CMK (cell line): ENCODE results near the gene PRKAG2.
"Not testable (repeated sequence)": the region's sequence is repeated elsewhere in the genome, so short reads cannot be mapped to it uniquely, and the experiment has no call there.

Experiments used
- DNase-seq: peaks from one replicate; pipeline ENCODE4 v3.0.0-alpha.2; 2010; ENCODE audit warnings: low read depth

Gene PRKAG2

DNA sequence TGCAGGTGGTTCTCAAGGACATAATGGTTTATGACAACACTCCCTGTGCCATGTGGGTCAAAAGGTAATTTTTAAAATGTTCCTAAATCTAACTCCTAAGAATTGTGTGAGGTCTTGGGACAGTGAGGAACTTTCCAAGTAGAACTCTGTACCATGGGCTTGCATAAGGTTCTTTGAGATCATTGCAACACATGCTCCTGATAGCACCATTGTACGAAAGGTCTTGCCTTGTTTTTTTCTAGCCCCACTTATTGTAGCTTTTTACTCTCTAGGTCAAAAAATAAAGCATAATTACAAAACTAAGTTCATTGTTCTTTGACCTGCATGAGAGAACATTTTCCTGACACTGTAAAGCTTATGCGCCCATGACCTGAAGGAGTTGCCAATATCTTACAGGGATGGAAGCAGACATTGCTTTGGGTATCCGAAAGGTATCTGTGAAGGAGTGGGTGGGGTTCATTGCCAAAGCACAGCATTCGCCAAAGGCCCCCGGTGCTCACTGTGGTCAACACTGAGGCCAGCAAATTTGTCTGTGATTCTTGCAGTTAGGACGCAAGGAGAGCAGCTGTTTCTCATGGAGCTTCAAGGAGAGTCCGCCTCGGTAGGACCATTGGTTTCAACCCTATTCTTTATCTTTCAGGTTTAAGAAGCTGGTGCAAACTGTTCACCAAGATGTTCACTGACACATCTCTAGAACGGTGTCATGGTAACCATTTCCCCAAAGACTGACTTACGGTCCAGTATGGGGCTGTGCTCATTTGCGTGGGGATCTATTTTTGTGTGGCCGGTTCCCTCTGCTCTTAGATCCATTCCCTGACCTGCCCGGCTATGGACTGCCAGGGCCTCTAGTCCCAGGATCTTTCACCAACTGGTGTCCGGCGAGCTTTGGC, 7.6 kb upstream of the PRKAG2 start:
- no peak for DNase-seq

DNA sequence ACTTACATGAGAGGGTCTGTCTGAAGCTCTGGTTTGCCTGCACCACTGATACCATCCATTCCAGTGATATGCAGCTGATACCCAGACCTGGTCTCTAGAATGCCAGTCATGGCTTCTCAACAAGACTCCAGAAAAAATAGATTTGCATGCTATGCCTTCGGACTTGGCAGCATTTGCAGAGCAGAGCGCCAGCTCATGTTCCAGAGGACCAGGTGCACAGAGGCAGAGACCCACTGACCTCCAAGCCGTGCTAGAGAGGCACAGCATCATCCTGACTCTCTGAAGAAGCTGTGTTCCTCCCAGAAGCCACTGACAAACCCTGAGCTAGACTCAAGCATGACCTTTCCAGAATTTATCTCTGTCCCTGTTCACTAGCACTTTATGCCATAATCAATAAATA, 6.9 kb upstream of the PRKAG2 start:
- DNase-seq = no peak

- no peak for DNase-seq
These were observed 5.8 kb upstream of the PRKAG2 start for GRCh38 chr7:151882734-151883133.

DNA sequence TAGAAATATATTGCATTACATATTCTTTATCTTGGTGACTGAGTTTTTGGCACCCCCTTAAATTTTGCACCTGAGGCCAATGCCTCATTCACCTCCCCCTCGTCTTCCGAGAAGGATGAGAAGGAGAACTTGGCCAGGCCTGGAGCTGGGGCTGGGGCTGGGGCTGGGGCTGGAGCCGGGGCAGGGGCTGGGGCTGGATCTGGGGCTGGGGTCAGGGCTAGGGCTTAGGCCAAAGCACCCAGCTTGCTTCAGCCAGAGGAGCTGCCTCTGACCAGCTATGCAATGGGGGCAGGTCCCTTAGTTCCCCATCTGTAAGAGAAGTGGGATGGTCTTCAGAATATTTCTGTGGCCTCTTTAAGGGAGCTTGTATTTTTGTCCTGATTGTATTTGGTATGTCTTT, 3.8 kb upstream of the PRKAG2 start:
- DNase-seq = no peak

DNA sequence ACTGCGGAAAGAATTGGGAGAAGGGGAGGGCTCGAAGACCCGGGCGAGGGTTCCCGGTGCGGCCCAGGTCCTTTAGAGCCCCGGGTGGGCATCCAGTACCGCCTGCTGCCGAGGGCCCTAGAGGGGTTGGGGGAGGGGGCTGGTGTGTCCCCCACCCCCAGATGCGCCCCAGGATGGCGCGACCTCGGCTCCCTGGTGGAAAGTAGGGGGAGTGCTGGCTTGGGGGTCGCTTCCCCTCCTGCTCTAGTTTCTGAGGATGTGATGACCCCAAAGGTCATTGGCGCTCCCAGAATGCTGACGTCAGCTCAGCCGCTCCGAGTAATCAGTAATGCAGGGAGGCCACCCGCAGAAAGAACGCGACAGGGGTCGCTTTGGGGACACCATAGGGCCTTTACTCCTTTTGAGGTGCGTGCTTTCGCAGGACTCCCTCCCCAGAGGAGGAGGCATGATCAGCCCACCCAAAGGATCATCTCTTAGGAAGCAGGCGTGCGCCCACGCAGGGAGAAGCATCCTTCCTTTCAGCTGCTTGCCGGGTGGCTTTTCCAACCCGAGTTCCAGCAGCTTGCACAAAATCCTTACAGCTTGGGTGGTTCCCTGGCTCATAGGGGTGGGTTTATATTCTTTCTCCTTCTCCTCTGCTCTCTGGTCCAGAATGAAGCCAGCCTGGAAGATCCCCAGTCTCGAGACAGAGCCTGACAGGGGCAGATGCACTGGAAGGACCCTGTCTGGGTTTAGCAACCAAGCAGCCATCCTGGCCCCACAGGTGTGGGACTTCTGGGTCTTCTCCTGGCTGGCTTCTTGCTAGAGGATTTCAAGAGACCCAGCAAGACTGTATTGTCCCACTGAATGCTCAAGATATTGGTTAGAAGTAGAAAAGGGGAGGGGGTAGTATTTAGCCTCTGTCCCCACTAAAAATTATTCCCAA, 1.3 kb upstream of the PRKAG2 start:
- DNase-seq = no peak

DNA sequence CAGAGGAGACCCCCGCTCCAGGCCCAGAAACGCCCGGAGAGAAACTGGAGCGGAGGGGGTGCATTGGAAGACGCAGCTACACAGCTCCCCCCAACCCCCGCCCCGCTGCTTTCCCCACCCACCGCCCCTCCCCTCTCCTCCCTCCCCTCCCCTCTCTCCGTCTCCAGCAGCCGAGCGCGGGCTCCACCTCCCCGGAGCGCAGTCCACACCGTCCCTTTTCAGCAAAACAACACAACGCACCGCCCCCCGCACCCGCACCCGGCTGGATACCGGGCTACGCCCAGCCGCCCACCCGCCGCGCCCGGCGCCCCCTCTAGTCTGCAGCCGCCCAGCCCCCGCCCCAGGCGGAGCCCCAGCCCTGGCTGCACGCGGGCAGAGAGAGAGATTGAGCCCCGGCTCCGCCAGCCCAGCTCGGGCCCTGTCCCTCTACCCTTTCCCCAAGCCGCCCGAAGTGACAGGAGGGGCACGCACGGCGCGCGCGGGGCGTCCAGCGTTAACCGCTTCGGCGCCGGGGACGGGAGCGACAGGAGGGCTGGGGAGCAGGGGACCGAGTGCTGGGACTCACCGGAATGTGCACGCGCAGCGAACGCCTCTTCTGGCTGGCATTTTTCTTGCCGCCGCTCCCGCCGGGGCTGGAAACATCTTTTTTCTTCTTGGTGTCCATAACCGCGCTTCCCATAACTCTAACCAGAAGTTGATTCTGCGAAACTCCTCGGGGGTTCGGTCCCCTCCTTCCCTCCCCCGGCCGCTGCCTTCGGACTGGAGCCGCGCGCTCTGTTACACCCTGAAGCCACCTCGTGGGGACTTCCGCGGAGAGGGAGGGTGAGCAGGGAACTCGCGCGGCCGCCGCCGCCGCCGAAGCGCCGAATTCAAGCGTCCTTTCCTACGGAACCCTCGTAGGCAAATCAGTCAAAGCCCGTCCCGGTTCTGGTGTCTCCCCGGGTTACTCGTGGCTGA, 695 bp downstream of the PRKAG2 start:
- DNase-seq = no peak

DNA sequence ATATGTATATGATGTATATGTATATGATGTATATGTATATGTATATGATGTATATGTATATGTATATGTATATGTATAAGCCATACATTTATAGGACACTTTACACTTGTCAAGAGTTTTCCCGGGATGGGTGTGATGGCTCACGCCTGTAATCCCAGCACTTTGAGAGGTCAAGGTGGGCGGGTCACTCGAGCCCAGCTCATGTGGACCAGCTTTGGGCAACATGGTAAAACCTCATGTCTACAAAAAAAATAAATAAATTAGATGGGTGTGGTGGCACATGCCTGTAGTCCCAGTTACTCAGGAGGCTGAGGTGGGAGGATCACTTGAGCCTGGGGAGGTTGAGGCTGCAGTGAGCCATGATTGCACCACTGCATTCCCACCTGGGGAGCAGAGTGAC, 2.4 kb downstream of the PRKAG2 start:
- not testable (repeated sequence) for DNase-seq

DNA sequence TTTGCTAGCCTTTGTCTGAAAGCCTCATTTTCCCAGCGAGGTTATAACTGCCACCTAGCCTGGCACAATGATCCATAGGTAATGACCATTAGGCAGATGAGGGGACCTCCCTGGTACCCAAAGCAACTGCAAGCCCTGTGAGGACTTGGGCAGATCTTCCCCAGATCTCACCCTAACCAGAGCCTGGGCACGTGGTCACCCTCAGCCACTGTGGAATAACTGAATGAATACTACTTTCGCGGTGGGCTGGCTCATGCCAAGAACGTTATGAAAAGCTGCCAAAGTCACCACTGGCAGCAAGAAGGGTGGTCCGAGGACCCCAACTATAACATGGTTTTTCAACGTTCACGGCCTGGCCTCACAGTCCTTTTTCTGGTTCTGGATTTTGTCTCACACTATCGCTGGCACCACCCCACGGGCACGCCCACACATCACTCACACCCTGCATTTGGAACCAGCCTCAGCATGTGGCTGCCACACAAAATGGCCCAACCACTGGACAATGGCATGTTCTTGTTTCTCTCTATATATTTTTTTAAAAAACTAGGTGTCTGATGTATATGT, 3.4 kb downstream of the PRKAG2 start:
- no peak for DNase-seq

DNA sequence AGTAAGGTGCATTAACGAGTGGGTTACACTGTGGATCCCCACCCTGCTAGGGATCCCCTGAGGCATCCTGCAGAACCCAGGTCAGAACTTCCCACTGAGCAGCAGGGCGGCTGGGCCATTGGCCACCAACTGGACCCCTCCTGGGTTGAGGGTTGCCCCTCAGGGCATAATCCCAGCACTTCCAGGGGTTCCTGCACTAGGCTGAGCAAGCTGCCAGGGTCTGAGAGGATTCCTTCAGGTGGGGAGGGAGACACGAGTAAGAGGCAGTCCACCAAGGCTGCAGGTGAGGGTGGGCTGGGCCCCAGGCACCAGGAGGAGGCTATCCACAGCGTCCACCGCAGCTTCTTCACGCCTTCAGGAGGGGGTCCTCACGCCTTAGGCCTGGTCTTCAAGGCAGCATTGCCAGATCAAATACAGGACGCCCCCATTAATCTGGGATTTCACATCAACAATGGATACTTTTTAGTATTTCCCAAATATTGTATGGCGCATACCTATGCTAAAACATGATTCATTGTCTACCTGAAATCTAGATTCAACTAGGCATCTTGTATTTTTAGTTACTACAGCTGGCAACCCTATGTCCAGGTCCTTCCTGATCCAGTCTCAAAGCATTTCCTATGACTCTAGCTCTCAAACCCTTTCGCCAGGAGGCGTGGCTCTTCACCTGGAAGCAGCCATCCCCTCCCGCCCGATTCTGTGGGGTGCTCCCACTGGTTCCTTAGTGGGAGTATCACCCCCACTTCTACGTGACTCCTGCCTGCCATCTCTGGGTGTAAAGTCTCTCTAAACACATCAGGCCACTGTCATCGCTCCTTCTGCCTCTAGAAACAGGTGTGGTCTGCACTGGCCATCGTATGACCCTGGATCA, 4.1 kb downstream of the PRKAG2 start:
- no peak for DNase-seq

DNA sequence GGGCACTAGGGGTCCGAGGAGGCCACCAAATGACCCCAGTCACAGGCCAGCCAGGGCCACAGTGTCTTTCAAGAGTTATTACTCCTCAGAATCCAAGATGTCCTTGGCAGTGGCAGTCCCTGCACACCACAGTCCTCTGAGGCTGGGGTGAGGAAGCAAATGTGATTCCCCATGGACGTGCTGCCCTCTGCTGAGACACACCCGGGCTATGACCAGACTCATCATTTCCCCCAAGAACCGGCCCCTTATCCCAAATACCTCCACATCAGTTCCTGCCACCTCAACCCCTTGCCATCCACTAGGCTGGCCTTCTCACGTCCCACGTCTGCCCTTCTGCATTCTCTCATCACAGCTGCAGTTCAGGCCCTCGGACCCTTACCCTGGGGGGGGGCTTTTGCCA, 5.0 kb downstream of the PRKAG2 start:
- DNase-seq = no peak

- DNase-seq = no peak
These were observed 5.7 kb downstream of the PRKAG2 start for GRCh38 chr7:151871189-151871735.

DNA sequence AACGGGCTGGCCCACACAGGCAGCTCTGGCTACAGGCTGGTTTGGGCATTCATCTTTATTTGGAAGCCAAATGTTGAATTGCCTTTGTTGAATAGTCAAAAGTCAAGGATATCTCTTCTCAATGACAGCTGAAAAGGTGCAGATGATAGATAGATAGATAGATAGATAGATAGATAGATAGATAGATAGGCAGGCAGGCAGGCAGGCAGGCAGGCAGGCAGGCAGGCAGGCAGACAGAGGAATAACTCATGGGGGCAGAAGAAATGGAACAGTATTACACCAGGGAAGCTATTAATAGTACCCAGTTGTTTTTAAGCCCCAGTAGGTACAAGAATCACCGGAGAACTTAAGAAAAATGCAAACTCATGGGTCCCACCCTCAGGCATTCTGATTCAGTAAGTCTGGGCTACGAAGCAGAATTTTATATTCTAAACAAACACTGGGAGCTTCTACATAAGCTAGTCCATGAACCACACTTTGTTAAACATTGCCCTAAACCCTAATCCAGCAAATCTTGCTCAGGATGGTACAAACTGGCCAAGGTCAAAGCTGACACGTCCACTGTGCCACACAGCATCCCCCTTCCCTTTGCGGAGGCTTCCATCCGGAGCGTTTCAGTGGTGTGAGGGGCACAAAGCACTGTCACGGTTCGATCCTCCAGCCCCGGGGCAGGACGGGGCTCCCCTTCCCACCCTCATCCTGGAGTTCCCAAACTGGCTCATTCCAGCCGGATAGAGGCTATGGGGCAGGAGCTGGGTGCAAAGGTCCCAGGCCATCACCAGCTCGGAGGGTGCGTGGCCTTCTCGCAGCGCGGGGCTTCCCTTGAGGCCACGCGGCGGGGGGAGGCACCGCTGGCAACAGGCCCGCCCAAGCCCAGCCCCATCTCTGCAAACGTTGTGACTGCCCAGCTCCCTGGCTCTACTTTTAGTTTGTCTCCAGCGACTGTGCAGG, 6.7 kb downstream of the PRKAG2 start:
- DNase-seq = no peak

DNA sequence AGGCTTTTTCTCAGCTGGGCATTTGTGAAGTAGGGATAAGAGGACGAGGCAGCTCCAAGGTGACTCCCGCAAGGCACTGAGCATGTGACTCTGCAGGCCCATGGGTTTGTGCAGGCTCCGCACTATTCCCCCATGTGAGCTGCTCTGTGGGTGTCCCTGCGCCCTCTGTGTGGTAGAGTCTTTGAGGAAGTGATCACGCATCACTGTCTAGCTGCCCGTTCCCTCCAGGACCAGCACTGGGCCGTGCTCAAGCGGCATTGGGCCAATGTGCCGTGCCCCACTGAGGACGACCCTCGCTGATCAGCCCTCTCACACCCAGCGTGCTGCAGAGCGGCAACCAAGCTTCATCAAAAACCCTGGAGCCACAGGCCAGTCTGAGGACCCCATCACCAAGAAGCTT, 7.5 kb downstream of the PRKAG2 start:
- no peak for DNase-seq

DNA sequence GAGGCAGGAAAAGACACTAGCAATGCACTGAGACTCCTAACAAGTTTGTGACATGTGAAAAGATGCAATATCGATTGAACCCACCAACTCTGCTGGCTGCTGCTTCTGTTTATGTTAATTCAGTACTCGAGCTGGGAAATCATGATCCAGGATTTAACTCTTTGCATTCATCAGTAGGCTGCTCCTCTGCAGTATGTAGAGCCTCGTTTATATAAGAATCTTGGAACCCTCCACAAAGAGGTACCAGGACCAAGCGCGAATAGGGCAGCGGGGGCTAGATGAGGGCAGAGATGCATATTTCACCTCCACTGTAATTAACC, 7.8 kb downstream of the PRKAG2 start:
- no peak for DNase-seq

- DNase-seq = no peak
These were observed 8.4 kb downstream of the PRKAG2 start for GRCh38 chr7:151868396-151869108.

DNA sequence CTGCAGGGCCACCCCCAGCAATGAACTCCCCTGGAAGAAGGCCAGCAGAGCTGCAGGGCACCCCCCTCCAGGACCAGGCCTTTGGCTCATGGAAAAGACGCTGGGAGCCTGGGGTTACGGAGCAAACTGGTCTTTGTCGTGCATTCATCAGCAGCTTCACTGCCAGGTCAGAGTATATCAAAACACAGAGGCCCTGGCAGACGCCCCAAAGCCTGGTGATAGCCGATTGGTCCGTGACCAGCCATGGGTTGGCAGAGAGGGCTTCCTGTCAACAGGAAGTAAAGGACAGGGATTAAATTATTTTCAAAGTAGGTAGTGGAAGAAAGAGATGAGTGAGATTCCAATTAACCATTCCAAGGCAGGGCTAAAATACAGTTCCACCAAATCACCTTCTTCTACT, 9.0 kb downstream of the PRKAG2 start:
- DNase-seq = no peak

- no peak for DNase-seq
These were observed 9.9 kb downstream of the PRKAG2 start for GRCh38 chr7:151866761-151867655.

GRCh38 chr7:151866028-151866427, 10.9 kb downstream of the PRKAG2 start:
- no peak for DNase-seq
